Activated CD4-positive, alpha-beta memory T cell treated with anti-CD3 and anti-CD28 coated beads, Interleukin-2, amount 10 ng/mL, durations not matched to agents 7 days and 5 days (primary cell): ENCODE data around the gene GRK3. TPM values are rescaled to one million over a fixed set of nuclear protein-coding genes. Genes with fewer than 3 reads are reported as not detected.
A peak's percentile ranks its signal among the peaks of the same experiment; 100 is the strongest.
"Not testable (repeated sequence)": the region's sequence is repeated elsewhere in the genome, so short reads cannot be mapped to it uniquely, and the experiment has no call there.

Experiments
- CTCF ChIA-PET: fragments of 350-600 bp; sonication (Branson Sonifier 250); formaldehyde crosslinking; loops from one replicate; lab custom pipeline; 2021; ENCODE audit warnings: antibody characterized with exemption, inconsistent platforms; lab: Charles Lee
- POLR2A ChIA-PET: fragments of 350-600 bp; sonication (Branson Sonifier 250); formaldehyde crosslinking; loops from one replicate; lab custom pipeline; 2021; ENCODE audit warnings: antibody characterized with exemption; lab: Charles Lee
- DNase-seq: peaks from one replicate; pipeline ENCODE4 v3.0.0-alpha.2; 2020
- H3K27ac Mint-ChIP-seq: one replicate; pipeline ENCODE4 v1.8.0; 2021; ENCODE audit warnings: mild to moderate bottlenecking, mixed read lengths
- H3K27me3 Mint-ChIP-seq: one replicate; pipeline ENCODE4 v1.8.0; 2021; ENCODE audit warnings: mixed read lengths
- H3K36me3 Mint-ChIP-seq: one replicate; pipeline ENCODE4 v1.8.0; 2021; ENCODE audit warnings: low read depth, mixed read lengths
- H3K4me1 Mint-ChIP-seq: one replicate; pipeline ENCODE4 v1.8.0; 2021; ENCODE audit warnings: mixed read lengths
- H3K4me3 Mint-ChIP-seq: one replicate; pipeline ENCODE4 v1.8.0; 2021; ENCODE audit warnings: mild to moderate bottlenecking, mixed read lengths
- H3K9me3 Mint-ChIP-seq: one replicate; pipeline ENCODE4 v1.8.0; 2021; ENCODE audit warnings: mixed read lengths
- total RNA-seq, 2 experiments: library from RNA; stranded (reverse); gene quantifications; one replicate each; pipeline ENCODE4 v1.2.3, GENCODE V29; 2021

Gene GRK3
- total RNA-seq, 2 experiments from 2014 or later = 24.1 to 25.5 TPM

GRCh38 chr22:25567251-25567675 is 2.8 kb downstream of the GRK3 start:
- peaks cover 17% of the 10 kb centered on the region for H3K36me3 Mint-ChIP-seq
- peak overlapping the region; percentile 91 for H3K4me3 Mint-ChIP-seq
- no peak for DNase-seq
- H3K4me1 Mint-ChIP-seq = peaks cover 48% of the 10 kb centered on the region
- no peaks in the 10 kb centered on the region for H3K9me3 Mint-ChIP-seq
- no peak overlapping the region for H3K27ac Mint-ChIP-seq
- ChIA-PET CTCF (interaction anchor here (0.9 to 1.5 kb wide), 2 partner anchors 23 to 206 kb away, joined by 3 to 6 read pairs; no protein-coding TSS in a partner anchor), POLR2A (interaction anchor here (0.7 kb wide), 1 partner anchor 183 kb away, joined by 3 read pairs; no protein-coding TSS in a partner anchor)
- peaks cover 10% of the 10 kb centered on the region for H3K27me3 Mint-ChIP-seq

DNA sequence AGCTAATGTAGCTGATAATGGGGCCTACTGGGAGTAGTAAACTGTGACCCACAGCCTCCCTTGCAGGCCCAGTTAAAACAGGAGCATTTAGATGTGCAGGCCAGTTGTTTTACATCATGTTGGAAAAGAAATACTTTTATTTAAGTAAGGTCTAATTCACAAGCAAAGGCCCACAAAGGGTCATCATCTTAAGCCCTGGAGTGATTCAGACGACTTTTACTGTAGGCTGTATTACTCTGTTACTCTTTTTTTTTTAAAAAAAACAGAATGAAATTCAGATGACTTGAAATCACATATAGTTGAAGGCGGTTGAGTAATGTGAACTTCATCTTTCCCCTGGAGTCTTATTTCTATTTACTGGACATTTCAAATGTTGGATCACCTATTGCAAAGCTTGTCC is 3.6 kb downstream of the GRK3 start:
- Mint-ChIP-seq H3K36me3 (peaks cover 21% of the 10 kb centered on the region), H3K4me1 (peaks cover 53% of the 10 kb centered on the region)
- not testable (repeated sequence) for H3K9me3 Mint-ChIP-seq, H3K27me3 Mint-ChIP-seq, H3K4me3 Mint-ChIP-seq, H3K27ac Mint-ChIP-seq, DNase-seq
- CTCF ChIA-PET = interaction anchor here (1.5 kb wide), 1 partner anchor 205 kb away, joined by 6 read pairs; no protein-coding TSS in a partner anchor
- POLR2A ChIA-PET = interaction anchor here (0.7 kb wide), 1 partner anchor 182 kb away, joined by 3 read pairs; no protein-coding TSS in a partner anchor

GRCh38 chr22:25569361-25569760 is 4.9 kb downstream of the GRK3 start:
- Mint-ChIP-seq H3K27me3 (no peaks in the 10 kb centered on the region), H3K36me3 (peaks cover 21% of the 10 kb centered on the region), H3K27ac (no peak overlapping the region), H3K9me3 (peaks cover 2% of the 10 kb centered on the region), H3K4me1 (peaks cover 45% of the 10 kb centered on the region), H3K4me3 (no peak overlapping the region)
- ChIA-PET CTCF (no interaction called here), POLR2A (no interaction called here)
- no peak for DNase-seq

GRCh38 chr22:25569983-25570382 is 5.5 kb downstream of the GRK3 start:
- no peak overlapping the region for H3K4me3 Mint-ChIP-seq
- H3K27me3 Mint-ChIP-seq = no peaks in the 10 kb centered on the region
- peaks cover 24% of the 10 kb centered on the region for H3K36me3 Mint-ChIP-seq
- no peak overlapping the region for H3K27ac Mint-ChIP-seq
- ChIA-PET POLR2A (no interaction called here), CTCF (no interaction called here)
- peaks cover 2% of the 10 kb centered on the region for H3K9me3 Mint-ChIP-seq
- DNase-seq = no peak
- H3K4me1 Mint-ChIP-seq = peaks cover 45% of the 10 kb centered on the region

- peaks cover 2% of the 10 kb centered on the region for H3K9me3 Mint-ChIP-seq
- DNase-seq = no peak
- POLR2A ChIA-PET = no interaction called here
- H3K4me3 Mint-ChIP-seq = no peak overlapping the region
- no peaks in the 10 kb centered on the region for H3K27me3 Mint-ChIP-seq
- H3K4me1 Mint-ChIP-seq = peaks cover 43% of the 10 kb centered on the region
- peaks cover 25% of the 10 kb centered on the region for H3K36me3 Mint-ChIP-seq
- CTCF ChIA-PET = no interaction called here
- H3K27ac Mint-ChIP-seq = no peak overlapping the region
Measured at GRCh38 chr22:25570486-25570885, 6.0 kb downstream of the GRK3 start.

DNA sequence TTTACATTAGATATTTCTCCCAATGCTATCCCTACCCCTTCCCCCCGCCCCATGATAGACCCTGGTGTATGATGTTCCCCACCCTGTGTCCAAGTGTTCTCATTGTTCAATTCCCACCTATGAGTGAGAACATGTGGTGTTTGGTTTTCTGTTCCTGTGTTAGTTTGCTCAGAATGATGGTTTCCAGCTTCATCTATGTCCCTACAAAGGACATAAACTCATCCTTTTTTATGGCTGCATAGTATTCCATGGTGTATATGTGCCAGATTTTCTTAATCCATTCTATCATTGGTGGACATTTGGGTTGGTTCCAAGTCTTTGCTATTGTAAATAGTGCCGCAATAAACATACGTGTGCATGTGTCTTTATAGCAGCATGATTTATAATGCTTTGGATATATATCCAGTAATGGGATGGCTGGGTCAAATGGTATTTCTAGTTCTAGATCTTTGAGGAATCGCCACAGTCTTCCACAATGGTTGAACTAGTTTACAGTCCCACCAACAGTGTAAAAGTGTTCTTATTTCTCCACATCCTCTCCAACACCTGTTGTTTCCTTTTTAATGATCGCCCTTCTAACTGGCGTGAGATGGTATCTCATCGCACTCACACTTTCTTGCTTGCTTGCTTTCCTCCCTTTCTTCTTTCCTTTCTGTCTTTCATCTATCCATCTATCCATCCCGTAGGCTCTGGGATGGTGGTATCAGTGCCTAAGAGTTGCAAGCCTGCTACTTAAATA is 7.7 kb downstream of the GRK3 start:
- DNase-seq, H3K9me3 Mint-ChIP-seq, H3K27me3 Mint-ChIP-seq, H3K4me3 Mint-ChIP-seq, POLR2A ChIA-PET: not testable (repeated sequence)
- CTCF ChIA-PET = interaction anchor here (0.9 to 1.4 kb wide), 2 partner anchors 10 to 201 kb away, joined by 3 to 5 read pairs; no protein-coding TSS in a partner anchor
- Mint-ChIP-seq H3K4me1 (peaks cover 28% of the 10 kb centered on the region), H3K36me3 (peaks cover 20% of the 10 kb centered on the region), H3K27ac (peak overlapping the region; percentile 36)

DNA sequence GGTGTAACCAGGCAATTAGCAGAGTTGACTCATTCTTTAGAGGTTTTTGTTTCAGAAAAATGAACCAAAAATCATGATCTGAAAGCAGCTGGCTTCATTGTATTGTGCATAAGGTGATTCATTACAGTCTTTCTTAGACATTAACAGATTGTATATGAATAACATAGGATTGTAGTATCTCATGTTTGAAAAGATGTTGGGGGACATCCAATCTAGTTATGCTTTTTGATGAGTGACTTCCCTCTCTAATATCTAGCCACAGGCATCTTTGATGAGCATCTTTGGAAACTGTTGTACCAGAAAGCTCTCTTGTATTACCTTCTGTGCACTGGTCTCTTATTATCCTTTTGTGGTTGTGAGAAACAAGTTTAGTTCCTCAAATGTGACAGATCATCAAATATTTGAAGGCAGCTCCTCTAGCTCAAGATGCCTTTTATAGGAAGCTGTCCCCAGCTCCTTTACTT is 8.3 kb downstream of the GRK3 start:
- Mint-ChIP-seq H3K9me3 (peaks cover 2% of the 10 kb centered on the region), H3K4me3 (no peak overlapping the region), H3K36me3 (peaks cover 16% of the 10 kb centered on the region), H3K4me1 (peaks cover 22% of the 10 kb centered on the region), H3K27me3 (no peaks in the 10 kb centered on the region), H3K27ac (peak overlapping the region; percentile 36)
- CTCF ChIA-PET = interaction anchor here (0.9 to 1.4 kb wide), 2 partner anchors 10 to 200 kb away, joined by 3 to 5 read pairs; no protein-coding TSS in a partner anchor
- no peak for DNase-seq
- POLR2A ChIA-PET = interaction anchor here (0.9 to 1.5 kb wide), 2 partner anchors 8 to 10 kb away, joined by 3 to 4 read pairs; no protein-coding TSS in a partner anchor

DNA sequence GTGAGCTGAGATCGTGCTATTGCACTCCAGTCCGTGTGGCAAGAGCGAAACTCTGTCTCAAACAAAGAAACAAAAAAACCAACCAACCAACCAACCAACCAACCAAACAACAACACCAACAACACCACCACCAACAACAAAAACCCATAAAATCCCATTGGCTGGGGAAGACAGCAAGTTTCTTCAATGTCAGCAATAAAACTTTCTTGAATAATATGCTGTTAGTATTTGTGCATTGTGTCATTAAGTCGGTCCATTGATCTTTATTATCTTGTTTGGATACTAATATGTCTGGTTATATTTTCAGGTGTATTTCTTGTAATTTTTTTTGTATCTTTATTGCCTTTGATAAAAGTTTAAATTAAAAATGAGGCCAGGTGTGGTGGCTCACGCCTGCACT is 9.4 kb downstream of the GRK3 start:
- peaks cover 2% of the 10 kb centered on the region for H3K9me3 Mint-ChIP-seq
- H3K27me3 Mint-ChIP-seq = no peaks in the 10 kb centered on the region
- DNase-seq = no peak
- no peak overlapping the region for H3K27ac Mint-ChIP-seq
- POLR2A ChIA-PET = interaction anchor here (1.5 kb wide), 1 partner anchor 9 kb away, joined by 3 read pairs; no protein-coding TSS in a partner anchor
- peaks cover 22% of the 10 kb centered on the region for H3K36me3 Mint-ChIP-seq
- CTCF ChIA-PET = interaction anchor here (1.4 kb wide), 1 partner anchor 199 kb away, joined by 5 read pairs; no protein-coding TSS in a partner anchor
- peaks cover 17% of the 10 kb centered on the region for H3K4me1 Mint-ChIP-seq
- H3K4me3 Mint-ChIP-seq = no peak overlapping the region

DNA sequence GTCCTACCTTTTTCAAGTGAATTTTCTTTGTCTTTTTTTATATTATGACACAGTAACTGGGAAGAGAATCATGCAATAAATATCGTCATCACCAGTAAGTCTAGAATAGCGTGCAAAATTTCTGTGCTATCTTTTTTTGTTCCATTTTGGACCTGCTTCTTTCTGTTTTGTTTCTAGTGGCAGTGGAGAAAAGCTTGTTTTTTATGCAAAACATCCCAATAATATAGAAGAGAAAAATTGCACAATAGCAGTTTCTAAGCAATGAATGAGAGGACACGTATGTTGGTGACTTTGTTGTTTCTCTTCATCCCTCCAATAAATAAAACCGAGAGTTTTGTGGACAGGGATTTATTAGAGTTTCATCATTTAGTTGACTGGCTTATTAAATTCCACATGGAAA is 10.3 kb downstream of the GRK3 start:
- ChIA-PET POLR2A (no interaction called here), CTCF (no interaction called here)
- Mint-ChIP-seq H3K9me3 (peaks cover 2% of the 10 kb centered on the region), H3K4me1 (peaks cover 17% of the 10 kb centered on the region), H3K27ac (no peak overlapping the region), H3K36me3 (peaks cover 22% of the 10 kb centered on the region), H3K27me3 (no peaks in the 10 kb centered on the region), H3K4me3 (no peak overlapping the region)
- no peak for DNase-seq

DNA sequence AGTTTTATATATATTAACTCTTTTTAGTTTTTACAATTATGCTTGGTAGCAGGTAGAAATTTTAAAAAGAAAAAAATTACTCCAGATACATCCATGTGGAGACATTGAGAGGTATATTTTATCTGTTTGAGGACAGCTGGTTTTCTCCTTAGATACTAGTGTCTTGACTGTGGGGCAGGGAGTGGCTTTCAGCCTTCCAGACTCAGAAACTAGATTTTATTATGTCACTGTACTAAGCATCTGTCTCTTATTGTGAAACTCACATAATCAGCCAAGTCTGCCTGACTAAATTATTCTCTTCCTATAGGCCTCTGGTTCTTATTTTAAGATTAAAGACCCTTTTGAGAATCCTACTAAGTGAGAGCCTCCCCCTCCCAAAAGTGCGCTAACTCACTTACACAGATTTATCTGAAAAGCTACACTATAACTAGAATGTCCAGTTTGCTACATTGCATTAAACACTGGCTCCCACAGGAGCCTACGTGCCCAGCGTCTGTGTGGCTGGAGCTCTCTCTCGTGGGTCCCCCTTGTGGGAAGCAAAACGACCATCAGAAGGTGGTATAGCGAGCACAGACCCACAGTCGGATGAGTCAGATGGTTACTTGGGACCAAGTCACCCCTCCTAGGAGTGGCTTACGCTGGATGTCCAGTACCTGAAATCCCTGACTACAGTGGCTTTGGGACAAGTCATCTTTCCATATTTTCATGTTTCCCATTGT is 11.4 kb downstream of the GRK3 start:
- H3K4me3 Mint-ChIP-seq, H3K27ac Mint-ChIP-seq, H3K27me3 Mint-ChIP-seq, DNase-seq, CTCF ChIA-PET, POLR2A ChIA-PET, H3K9me3 Mint-ChIP-seq: not testable (repeated sequence)
- Mint-ChIP-seq H3K36me3 (peaks cover 18% of the 10 kb centered on the region), H3K4me1 (peaks cover 17% of the 10 kb centered on the region)

GRCh38 chr22:25581452-25581851 is 17.0 kb downstream of the GRK3 start:
- CTCF ChIA-PET, H3K27ac Mint-ChIP-seq, H3K27me3 Mint-ChIP-seq, POLR2A ChIA-PET, H3K4me3 Mint-ChIP-seq, H3K36me3 Mint-ChIP-seq, DNase-seq, H3K9me3 Mint-ChIP-seq, H3K4me1 Mint-ChIP-seq: not testable (repeated sequence)

DNA sequence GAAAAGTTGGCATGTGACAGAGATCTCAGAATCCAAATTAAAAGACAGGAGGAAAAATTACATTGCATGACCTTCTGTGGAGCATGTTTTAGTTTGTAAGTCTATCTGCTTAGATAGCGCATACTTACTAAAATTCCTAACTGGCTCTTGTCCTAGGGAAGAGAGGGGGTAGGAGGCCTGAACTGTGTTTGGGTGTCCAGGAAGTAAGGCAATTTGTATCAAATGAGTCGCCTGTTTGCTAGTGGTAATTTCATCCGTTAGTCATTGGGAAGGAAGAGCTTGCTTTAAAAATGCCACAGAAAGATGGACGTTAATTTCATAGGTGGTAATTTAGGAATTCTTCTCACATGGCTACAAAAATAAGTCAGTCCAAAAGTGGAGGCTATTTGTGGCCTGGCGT is 18.5 kb downstream of the GRK3 start:
- no peak overlapping the region for H3K4me3 Mint-ChIP-seq
- H3K27ac Mint-ChIP-seq = no peak overlapping the region
- no peak for DNase-seq
- H3K36me3 Mint-ChIP-seq = peaks cover 6% of the 10 kb centered on the region
- H3K4me1 Mint-ChIP-seq = peaks cover 6% of the 10 kb centered on the region
- ChIA-PET POLR2A (interaction anchor here (1.3 kb wide), 1 partner anchor 10 kb away, joined by 4 read pairs; no protein-coding TSS in a partner anchor), CTCF (no interaction called here)
- no peaks in the 10 kb centered on the region for H3K27me3 Mint-ChIP-seq
- H3K9me3 Mint-ChIP-seq = no peaks in the 10 kb centered on the region

GRCh38 chr22:25584993-25585392 is 20.5 kb downstream of the GRK3 start:
- POLR2A ChIA-PET, H3K27me3 Mint-ChIP-seq, DNase-seq, H3K4me3 Mint-ChIP-seq, H3K4me1 Mint-ChIP-seq, H3K36me3 Mint-ChIP-seq, H3K9me3 Mint-ChIP-seq, H3K27ac Mint-ChIP-seq, CTCF ChIA-PET: not testable (repeated sequence)
